GM10266 (cell line): Measurements from ENCODE around the gene ZNF609.

ENCODE experiments used
- DNase-seq: peaks from one replicate; pipeline ENCODE4 v3.0.0; 2012; ENCODE audit errors: extremely low spot score
- TF ChIP-seq, protein P1 (sequence below): IDR thresholded peaks from 2 replicates; pipeline ENCODE4 v1.5.1; 2012; ENCODE audit warnings: mild to moderate bottlenecking, low read depth; ENCODE audit not compliant: control insufficient read depth, insufficient read depth; ENCODE audit errors: missing control alignments

ZNF609 gene

DNA sequence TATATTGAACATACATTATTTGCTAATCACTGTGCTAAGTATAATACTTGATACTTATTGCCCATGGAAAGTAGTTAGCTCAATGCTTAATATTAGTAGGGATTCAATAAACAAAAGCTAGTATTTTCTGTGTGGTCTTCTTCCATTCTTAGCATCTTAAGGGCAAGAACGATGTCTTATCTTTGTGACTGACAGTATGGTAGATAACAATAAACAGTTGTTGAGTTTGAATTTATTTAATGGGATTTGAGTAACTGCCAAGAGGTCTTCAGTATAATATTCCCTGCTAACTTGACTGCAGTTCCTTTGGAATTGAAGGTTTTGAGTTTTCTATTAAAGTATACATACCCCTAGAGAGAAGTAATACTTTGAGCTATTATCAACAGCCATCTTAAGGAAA, 70.1 kb downstream of the ZNF609 start:
- TF ChIP-seq, protein P1, sequence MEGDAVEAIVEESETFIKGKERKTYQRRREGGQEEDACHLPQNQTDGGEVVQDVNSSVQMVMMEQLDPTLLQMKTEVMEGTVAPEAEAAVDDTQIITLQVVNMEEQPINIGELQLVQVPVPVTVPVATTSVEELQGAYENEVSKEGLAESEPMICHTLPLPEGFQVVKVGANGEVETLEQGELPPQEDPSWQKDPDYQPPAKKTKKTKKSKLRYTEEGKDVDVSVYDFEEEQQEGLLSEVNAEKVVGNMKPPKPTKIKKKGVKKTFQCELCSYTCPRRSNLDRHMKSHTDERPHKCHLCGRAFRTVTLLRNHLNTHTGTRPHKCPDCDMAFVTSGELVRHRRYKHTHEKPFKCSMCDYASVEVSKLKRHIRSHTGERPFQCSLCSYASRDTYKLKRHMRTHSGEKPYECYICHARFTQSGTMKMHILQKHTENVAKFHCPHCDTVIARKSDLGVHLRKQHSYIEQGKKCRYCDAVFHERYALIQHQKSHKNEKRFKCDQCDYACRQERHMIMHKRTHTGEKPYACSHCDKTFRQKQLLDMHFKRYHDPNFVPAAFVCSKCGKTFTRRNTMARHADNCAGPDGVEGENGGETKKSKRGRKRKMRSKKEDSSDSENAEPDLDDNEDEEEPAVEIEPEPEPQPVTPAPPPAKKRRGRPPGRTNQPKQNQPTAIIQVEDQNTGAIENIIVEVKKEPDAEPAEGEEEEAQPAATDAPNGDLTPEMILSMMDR: no peak
- DNase-seq: no peak

DNA sequence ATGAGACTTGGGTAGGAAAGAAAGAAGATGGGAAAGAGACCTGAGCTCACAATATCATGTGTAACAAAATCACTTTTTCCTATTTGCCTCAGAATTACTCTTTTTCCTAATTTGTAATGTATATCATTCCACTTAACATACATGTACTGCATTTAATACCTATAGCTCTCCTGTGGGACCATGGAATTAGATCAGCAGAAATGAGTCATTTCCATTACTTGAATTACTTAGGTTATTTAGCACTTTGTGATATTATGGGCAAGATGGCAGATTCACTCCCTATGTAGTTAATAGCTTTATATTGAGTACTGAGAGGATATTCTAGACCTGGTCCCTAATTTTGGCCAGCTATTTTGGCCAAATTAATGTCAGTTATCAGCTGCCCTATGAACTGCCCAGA, 70.5 kb downstream of the ZNF609 start:
- TF ChIP-seq, protein P1: no peak
- DNase-seq: no peak

DNA sequence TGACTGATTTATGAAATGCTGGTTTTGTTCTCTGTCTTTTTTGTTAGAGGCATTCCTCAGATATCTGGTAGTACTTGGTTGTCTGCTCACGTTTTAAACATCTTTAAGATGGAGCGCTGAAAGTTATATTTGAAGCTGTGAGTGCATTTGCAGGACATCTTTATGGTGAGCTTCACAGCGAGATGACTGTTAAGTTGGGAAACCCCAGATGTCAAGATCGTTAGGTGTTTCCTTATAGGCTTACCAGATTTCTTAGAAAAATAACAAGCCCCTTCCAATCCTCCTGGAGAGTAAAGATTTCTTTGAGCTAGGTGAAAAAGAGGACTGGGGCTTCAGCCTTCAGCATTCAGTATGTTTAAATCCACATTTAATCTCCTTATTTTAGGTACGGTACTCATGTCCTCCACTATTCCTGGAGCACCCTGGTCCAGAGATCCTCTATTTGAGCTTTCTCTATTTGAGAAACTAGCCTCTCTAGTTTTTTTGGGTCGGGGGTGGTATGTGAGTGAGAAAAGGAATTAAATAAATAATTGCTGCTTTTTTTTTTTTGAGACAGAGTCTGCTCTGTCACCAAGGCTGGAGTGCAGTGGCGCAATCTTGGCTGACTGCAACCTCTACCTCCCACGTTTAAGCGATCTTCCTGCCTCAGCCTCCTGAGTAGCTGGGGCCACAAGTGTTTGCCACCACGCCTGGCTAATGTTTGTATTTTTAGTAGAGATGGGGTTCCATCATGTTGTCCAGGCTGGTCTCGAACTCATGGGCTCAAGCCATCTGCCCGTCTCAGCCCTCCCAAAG, 72.3 kb downstream of the ZNF609 start:
- DNase-seq: no peak
- TF ChIP-seq, protein P1: no peak

DNA sequence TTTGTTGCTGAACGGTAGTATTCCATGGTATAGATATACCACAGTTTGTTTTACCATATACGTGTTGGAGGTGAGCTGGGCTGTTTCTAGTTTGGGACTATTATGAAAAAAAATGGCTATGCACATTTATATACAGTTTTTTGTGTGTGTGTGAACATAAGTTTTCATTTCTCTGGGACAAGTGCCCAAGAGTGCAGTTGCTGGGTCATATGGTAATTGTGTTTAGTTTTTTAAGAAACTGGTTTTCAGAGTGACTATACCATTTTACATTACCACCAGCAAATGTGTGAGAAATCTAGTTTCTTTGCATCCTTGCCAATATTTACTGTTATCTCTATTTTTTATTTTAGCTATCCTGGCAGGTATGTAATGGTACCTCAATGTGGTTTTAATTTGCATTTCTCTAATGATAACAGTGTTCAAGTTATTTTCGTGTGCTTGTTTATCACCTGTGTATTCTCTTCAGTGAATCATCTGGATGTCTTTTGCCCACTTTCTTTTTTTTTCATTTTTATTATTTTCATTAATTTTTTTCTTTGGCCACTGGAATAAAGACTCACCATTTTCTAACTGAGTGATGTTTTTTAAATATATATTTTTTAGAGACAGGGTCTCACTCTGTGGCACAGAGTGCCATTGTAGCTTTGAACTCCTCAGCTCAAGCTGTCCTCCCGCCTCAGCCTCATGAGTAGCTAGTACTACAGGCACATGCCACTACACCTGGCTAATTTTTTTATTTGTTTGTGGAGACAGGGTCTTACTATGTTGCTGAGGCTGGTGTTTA, 75.3 kb downstream of the ZNF609 start:
- no peak for DNase-seq
- TF ChIP-seq, protein P1: no peak

DNA sequence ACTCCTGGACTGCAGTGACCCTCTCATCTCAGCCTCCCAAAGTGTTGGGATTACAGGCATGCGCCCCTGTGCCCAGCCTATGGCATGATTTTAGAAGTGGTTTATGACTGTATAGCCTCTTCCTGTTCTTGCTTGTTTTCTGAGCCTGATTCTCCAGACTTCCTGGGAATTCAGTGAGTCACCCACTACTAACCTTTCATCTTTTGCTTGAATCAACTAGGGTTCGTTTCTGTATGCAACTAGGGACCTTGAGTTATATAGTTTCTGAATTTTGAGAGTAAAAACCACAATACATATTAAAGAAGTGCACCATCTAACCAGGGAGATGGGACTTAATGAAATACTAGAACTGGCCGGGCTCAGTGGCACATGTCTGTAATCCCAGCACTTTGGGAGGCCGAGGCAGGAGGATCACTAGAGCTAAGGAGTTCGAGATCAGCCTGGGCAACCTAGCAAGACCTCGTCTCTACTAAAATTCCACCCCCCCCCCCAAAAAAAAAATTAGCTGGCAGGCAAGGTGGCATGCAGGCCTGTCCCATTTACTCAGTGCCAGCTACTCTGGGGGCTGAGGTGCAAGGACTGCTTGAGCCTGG, 76.0 kb downstream of the ZNF609 start:
- no peak for DNase-seq

DNA sequence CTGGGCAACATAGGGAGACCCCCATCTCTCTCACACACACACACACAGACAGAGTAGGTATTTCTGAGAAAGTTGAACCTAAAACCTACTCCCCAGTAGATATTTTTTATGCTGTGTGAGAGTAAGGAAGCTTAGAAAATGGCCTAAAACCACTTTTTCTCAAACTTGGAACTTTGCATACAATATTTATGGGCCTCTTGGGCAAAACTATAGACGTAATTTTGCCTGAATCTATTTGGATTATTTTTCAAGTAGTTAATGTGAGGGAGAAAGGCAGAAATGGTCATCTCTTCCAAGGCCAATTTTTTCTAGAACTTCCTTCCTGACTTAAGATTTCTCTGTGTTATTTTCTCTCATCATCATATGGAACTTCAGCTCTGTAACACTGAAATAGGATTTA, 81.7 kb downstream of the ZNF609 start:
- TF ChIP-seq, protein P1: no peak
- no peak for DNase-seq

More for the DNA sequence above, 76.0 kb downstream of the ZNF609 start:
- TF ChIP-seq, protein P1: no peak

DNA sequence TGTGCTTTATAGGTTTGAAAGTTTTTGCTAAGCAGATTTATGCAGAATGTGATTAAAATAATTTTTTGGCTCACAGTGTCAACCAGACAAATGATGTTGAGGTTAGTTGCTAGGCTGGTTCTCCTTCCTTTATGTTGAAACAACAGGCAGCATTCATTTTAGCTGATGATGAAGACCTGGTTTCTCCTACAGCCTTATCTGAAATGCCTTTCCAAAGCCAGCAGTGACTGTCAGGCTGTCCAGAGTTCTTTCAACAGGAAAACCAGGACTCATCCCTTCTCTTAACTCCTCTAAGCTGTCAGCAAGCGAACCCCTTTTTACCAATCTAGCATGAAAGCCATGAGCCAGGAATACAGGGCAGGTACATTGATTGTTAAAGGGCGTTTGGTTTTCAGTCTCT, 84.1 kb downstream of the ZNF609 start:
- TF ChIP-seq, protein P1: no peak
- DNase-seq: no peak
